ENCODE measurements around the gene SCNN1B.

SCNN1B gene

GRCh38 chr16:23301251-23302044 lies 654 bp upstream of the SCNN1B start:
- H3K4me3 ChIP-seq (ENCODE audit: low read depth, low read length): no peak overlapping the region
- TF ChIP-seq CTCF (IDR thresholded peaks at IDR 0.05; ENCODE audit: low read depth, low read length): no peak

- H3K4me3 ChIP-seq (ENCODE audit: low read depth, low read length): no peak overlapping the region
- no peak for TF ChIP-seq CTCF (IDR thresholded peaks at IDR 0.05; ENCODE audit: low read depth, low read length)
These were observed 1.6 kb downstream of the SCNN1B start for GRCh38 chr16:23303685-23304084.

- TF ChIP-seq CTCF (IDR thresholded peaks at IDR 0.05; ENCODE audit: low read depth, low read length): no peak
- no peak overlapping the region for H3K4me3 ChIP-seq (ENCODE audit: low read depth, low read length)
These were observed 2.5 kb downstream of the SCNN1B start for GRCh38 chr16:23304620-23305019.

- TF ChIP-seq CTCF (IDR thresholded peaks at IDR 0.05; ENCODE audit: low read depth, low read length): no peak
- no peak overlapping the region for H3K4me3 ChIP-seq (ENCODE audit: low read depth, low read length)
These were observed 4.3 kb downstream of the SCNN1B start for GRCh38 chr16:23306199-23307100.

- TF ChIP-seq CTCF (IDR thresholded peaks at IDR 0.05; ENCODE audit: low read depth, low read length): no peak
- H3K4me3 ChIP-seq (ENCODE audit: low read depth, low read length): no peak overlapping the region
These were observed 8.1 kb downstream of the SCNN1B start for GRCh38 chr16:23310217-23310616.

- TF ChIP-seq CTCF (IDR thresholded peaks at IDR 0.05; ENCODE audit: low read depth, low read length): no peak
- no peak overlapping the region for H3K4me3 ChIP-seq (ENCODE audit: low read depth, low read length)
These were observed 8.6 kb downstream of the SCNN1B start for GRCh38 chr16:23310744-23311143.

- no peak overlapping the region for H3K4me3 ChIP-seq (ENCODE audit: low read depth, low read length)
- no peak for TF ChIP-seq CTCF (IDR thresholded peaks at IDR 0.05; ENCODE audit: low read depth, low read length)
These were observed 14.1 kb downstream of the SCNN1B start for GRCh38 chr16:23316232-23316631.
